Measurements from ENCODE around the gene LARGE1.
A peak's percentile ranks its signal among the peaks of the same experiment; 100 is the strongest.

The LARGE1 gene

DNA sequence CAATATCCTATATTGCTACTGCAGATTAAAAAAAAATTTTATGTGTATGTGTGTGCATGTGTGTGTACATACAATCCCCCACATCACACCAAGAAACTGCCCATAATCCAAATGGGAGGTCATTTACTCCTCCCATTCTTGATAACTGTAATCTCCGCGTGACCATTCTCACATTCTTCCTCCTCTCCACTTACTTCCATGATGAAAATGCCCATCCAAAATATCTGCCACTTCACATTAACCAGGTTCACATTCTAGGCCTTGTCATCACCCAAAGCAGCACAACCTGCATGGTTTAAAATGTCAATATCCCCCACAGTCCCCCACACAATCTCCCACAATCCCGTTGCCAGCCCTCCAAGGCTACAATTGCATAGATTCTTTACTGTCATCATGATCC lies 149.6 kb downstream of the LARGE1 start:
- DNase-seq = no peak

DNA sequence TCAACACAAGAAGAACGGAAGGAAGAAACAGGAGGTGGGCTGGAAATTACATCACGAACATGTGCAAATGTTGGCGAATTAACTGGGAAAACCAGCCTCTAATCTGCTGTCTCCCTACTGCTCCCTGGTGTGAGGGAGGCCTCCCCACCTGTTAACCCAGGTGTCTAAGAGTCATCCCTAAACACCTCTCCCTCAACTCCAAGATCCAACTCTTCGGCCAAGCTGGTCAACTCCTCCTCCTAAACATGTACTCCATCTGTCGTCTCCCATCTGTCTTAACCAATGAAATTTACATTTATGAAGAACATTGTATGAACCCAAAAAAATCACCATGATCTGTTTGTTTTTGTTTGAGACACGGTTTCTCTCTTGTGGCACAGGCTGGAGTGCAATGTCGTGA lies 154.2 kb downstream of the LARGE1 start:
- no peak for DNase-seq

DNA sequence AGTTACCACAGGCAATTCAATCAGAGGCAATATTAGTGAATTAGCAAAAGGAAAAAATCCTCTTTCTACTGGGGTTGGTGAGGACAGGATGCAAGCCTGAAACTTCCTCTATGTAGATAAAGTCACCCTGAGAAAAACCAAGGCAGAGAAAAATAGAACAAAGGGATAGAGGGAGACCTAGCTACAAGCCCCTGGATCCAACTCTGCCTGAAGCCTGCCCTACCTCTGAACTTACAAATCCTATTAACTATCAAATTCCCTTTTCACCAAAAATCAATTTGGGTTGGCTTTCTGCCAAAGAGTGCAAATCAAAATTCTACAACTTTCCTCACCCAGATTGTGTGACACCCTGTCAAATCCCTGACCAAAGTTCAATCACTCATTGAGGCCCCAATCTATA lies 161.3 kb downstream of the LARGE1 start:
- DNase-seq = no peak

DNA sequence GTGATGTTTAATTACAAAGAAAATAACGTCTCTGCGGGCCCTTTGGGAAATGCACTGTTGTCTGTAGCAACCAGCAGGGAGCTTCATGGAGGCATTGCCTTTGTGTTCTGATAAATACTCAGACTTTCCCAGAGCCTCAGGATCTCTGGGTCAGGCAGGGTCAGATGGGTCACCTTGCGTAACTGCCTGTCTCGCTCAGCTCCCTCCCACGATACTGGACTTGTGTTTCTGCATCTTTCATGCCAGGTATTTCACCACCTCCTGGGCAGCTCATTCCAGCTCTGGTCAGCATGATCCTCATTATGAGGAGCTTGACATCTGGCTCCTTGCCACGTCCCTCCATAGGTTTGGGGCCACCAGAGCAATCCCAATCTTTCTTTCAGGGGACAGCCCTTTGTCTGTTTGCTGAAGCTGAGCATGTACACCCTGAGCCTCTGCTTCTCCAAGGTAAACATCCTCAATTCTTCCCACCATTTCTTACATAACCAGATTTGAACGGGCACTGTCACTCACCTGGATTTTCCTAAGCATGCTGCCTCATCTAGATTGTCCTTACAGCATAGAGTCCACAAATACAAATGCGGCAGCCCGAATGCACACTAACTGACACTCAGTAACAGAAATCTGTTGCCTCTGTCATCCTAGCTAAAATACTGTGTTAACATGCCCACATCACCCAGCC lies 162.3 kb downstream of the LARGE1 start:
- DNase-seq = peak; percentile 74

DNA sequence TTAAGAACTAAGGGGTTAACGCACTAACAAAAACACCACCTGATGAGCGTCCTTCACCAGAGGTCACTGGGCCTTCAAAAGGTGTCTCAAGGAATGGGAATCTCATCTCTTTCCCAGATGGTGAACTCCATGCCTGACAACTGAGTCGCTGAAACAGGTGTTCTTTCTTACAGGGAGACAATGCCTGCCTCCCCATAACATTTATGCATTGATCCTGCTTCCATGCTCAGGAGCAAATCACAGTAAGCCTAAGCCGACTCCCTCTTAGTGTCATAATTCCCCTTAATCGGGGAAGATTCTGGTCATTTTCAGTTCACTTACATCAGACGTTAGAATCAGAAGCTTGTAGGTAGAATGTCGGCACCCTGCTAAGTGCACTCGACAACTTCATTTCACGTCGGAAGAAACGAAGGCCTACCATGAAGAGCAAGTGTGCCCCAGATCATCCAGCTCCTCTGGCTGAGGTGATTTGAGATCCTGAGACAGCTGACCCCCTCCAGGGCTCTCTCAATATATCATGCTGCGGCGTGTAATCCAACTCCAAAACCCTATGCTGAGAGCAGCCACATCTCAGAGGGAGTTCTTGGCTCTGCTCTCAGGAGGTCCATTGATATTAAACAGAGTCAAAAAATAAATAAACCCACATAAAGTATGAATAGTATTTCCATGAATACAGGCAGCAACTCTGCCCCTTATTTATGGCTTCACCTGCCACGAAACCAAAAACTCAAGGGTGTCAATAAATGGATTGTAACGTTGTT lies 163.1 kb downstream of the LARGE1 start:
- DNase-seq = no peak

DNA sequence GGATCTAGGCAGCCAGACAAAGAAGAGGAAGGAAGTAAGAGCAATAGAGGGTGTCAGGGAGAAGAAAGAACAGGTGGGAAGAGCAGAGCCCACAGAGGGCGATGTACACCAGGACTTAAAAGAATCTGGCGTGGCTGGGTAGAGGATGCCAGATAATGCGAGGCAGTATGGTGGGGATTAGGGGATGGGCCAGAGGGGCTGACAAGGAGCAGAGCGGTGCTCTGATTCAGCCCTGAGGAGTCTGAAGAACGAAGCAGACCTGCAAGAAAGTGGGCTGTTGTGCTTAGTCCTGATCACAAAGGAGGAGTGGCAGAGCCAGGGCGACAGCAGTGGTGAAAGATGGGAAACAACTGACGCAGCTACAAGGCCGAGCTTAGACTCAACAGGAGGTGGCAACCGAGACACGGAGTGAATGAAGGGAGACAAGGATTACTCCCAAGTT lies 163.7 kb downstream of the LARGE1 start:
- peak; percentile 8 for DNase-seq

DNA sequence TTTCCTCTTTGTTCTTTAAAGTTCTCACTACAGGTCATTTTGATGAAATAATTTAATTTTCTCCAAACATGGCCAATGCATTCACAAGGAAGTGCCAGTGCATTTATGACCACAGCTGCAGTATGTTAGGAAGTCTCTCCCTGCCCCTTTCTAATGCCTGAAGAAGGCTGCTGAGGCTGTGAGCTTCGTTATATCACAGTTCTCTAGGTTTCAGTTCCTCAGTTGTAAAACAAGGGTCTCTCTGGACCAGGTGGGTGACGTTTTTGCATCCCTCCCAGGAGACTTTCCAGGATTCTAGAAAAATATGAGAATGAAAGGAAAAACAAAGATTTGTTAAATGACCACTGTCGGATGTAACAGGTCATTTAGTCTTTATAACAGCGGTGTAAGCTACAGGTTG lies 171.6 kb downstream of the LARGE1 start:
- DNase-seq = no peak

DNA sequence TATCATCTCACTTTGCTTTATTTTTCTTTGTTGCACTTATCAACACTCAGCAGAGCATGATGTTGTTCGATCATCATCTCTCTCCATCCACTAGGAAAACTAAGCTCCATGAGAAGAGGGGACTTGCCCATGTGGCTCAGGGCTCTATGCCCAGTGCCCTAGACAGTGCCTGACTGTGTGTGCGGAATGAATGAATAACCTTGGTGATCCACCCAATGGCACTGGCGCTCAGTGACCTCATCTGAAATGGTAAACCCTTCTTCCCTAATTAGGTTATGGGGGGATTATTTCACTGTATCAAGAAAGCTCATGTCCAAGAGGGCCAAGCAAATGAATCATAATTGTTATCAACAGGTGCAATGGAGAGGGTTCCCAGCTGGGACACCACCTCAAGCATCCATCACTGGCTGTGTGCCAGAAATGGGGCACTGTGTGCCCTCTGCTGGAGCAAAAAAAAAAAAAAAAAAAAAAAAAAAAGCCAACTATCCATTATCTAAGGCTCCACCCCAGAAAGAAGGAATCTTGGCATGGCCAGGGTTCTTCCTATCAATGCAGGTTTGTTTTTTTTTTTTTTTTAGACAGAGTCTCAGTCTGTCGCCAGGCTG lies 172.6 kb downstream of the LARGE1 start:
- DNase-seq = peak; percentile 21

DNA sequence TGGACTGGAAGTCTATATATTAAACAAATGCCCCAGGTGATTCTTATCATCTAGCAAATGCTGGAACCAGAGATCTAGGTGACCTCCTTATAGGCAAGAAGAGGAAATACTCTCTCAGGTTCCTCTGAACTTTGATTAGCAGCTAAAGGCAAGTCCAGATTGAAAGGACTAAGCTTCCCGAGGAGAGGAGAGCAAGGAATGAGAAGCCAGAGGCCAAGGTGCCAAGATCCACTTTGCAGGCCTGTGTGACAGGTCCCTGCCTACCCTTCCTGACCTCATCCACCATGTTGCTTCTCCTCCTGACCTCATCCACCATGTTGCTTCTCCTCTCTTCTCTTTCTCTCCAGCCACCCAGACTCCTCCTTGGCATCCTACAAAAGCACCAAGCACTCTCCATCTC lies 173.2 kb downstream of the LARGE1 start:
- DNase-seq = no peak

DNA sequence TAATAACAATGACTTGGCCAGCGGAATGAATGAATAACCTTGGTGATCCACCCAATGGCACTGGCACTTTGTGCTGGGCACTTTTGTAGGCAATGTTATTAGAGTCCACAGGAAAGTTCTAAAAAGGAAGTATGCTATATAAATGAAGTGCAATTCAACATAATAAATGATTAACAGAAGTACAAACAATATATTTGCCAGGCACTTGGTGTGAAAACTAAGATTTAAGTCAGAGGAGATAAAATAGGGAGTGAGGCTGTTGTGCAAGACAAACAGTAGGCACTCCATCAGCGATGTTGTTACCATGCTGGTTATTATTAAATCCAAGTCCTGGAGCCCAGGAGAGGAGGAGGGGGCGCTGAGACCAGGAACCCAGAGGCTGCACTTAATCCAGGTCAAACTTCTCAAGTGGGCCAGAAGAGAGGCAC lies 173.8 kb downstream of the LARGE1 start:
- no peak for DNase-seq

DNA sequence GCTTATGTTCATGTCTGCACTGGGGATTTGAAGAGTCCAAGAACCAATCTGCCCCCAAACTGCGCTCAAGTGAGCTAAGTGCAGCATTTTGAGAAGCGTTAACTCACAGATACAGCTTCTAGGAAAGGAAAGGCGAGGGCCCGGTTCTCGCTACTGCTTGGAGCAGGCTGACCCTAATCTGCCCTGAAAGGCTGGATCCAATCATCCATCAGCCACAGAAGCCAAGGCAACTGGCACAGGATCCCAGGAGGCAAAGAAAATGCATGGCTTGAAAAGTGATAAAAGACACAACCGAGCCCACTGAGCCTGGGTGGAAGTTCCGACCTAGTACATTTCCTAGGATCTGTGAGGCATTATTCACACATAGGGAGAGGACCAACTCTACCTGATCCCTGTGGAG lies 174.8 kb downstream of the LARGE1 start:
- DNase-seq = no peak

DNA sequence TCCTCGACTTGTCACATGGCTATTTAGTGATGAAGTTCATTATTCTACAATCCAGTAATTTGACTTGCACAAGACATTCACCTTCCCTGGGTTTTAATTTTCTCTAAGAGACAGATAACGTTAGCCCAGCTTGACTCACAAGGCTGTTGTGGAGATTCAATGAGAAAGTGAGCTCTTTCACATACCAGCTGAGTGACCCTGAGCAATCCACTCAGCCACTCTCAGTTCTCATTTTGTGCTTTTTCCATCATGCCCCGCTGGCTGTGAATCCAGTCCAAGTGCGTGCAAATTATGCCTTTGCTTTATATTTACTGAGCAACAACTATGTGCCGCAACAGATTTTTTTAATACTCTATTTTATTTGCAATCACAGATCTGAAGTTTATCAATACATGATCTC lies 176.5 kb downstream of the LARGE1 start:
- DNase-seq = no peak

DNA sequence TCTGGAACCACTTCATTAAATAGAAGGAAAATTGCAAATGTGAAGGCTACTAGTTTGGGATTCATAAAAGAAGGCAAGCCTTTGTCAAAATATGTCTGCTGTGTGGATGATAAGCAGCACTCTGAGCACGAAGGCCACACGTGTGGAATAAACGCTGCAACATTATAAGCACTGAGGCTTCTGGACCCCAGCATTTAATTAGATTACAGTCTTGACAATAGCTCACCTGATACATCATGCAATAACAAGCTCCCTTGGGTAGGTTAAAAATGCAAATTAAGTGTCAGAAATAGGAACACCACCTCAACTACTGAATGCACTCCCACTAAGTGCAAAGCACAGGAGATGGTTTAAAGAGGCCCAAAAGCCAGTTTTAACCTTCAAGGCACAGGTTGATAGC lies 179.3 kb downstream of the LARGE1 start:
- no peak for DNase-seq

DNA sequence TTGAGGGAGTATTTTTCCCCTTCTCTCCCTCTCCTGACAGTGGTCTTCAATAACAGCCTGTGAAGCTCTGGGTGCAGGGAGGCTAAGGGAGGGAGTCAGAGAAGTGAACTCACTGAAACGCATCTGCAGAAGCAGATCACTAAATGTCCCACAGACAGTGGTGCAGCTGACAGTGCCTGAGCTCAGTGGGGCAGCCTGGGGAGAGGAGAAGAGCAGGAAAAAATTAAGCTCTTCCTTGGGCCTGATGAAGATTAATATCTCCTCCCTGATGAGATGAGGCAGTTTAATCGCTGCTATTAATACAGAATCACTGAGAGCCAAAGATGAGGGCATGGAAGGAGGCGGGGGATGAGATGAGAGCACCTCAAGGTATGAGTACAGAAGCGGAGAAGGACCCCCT lies 180.8 kb downstream of the LARGE1 start:
- no peak for DNase-seq

DNA sequence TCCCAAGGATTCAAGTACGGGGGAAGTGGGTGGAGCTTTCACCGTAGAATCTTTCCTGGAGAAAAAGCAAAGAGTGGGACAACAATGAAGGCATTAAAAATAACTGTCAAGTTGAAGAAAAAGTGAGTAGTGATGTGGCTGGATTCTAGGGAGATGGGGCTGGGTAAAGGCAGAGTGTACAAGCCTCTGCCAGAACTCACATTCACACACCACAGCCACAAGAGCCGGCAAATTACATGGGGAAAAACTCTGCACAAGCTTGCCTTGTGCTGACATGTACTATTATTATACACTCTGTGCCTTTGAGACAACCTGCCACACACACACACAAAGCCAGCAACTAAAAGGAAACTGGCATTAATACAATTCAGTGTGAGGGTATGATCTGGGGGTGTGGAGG lies 182.6 kb downstream of the LARGE1 start:
- no peak for DNase-seq

DNA sequence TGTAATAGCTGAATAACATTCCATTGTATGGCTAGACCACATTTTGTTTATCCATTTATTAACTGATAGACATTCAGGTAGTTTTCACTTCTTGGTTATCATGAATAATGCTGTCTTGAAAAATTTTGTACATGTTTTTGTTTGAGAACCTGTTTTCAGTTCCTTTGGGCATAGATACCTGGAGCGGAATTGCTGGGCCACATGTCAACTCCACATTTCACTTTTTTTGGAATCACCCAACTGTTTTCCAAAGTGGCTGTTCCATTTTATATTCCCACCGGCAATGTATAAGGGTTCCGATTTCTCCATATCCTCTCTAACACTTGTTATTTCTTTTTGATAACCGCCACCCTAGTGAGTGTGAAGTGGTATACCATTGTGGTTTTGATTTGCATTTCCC lies 184.3 kb downstream of the LARGE1 start:
- no peak for DNase-seq

DNA sequence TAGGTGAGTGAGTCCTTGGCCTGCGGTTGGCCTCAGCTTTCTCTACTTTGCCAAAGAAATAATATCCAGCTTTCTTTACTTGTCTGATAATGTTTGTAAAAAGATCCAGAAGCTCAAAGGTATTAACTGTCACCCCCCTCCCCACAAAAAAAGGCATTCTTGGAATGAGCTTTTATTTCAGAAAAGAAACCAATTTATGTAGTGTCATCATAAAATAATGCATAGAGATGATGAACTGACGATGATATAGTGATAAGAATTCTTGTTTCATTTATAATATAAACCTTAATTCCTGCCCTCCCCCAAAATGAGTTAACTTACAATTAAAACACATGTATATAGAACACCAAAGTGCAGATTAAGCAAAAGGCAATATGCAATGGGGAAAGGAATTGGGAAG lies 191.4 kb downstream of the LARGE1 start:
- DNase-seq = no peak

DNA sequence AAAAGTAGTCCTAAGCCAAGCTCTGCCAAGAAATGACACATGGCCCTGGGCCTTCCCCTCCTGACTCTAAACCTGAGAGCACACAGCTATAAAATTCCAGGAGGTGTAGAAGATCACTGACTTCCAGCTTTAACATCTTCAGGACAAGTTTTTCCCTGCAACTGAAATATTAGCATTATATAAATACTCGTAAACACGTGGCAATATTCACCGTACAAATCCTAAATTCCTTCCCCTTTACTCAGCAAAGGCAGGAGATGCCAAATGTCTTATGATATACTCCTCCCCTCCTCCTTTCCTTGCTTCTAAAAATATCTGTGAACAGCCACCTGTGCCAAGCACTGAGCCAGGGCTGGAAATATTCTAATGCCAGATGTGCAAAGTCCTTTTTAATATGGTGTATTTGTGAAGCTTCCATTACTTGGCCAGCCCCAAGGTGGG lies 194.0 kb downstream of the LARGE1 start:
- DNase-seq = no peak

DNA sequence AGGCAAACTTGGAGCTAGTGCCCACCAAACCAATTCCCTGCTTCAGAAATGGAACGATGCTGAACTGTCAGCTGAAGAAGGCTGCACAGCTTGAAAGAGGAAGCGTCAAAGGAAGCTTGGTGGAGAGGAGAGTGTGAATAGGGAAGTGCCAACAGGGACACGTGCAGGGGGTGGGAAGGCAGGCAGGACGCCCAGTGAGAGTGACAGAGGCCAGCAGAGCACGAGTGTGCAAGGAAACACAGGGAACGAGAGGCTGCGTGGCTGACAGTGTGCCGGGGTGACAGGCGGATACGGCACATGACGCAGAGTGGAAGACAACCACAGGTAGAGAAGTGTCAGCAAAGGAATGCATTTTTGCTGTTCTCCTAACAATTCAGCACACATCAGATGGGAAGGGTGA lies 196.4 kb downstream of the LARGE1 start:
- no peak for DNase-seq

DNA sequence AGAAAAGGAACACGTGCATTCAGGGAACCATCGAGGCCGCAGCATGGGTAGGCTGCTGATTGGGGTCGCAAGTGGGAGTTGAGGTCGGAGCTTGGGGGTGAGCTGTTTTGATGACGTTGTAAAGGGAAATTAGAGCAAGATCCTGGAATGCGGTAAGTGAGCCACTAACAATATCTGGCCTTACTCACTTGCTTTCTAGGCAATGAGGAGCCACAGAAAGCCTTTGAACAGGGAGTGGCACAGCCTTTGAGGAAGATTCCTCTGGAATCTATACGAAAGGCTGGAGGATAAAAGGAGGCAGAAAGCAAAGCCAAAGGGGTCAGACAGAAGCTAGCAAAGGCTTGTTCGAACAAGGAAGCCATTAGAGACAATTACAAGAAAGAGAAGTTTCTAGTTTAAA lies 197.5 kb downstream of the LARGE1 start:
- no peak for DNase-seq

DNA sequence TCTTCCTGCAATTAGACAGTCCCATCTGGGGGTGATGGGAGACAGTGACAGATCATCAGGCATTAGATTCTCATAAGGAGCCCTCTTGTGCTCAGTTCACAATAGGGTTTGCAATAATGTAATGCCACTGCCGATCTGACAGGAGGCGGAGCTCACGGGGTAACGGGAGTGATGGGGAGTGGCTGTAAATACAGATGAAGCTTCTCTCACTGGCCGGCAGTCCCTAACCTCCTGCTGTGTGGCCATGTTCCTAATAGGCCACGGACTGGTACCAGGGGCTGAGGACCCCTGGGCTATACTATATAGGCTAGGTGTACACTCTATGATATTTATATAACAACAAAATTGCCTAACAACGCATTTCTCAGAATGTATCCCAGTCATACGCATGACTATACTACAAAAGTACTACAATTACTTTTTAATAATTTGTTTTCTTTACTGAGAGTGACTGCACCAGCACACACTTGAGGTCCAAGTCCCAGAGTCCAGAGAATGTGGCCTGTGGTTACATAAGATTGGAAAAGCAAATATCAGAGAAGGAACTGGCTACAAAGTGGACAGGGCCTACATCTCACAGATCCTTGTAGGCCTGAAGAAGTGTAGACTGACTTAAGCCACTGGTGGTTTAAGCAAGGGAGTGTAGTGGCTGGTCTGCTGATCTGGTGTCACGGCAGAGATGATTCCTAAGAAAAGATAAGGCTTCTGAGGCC lies 200.0 kb downstream of the LARGE1 start:
- no peak for DNase-seq

DNA sequence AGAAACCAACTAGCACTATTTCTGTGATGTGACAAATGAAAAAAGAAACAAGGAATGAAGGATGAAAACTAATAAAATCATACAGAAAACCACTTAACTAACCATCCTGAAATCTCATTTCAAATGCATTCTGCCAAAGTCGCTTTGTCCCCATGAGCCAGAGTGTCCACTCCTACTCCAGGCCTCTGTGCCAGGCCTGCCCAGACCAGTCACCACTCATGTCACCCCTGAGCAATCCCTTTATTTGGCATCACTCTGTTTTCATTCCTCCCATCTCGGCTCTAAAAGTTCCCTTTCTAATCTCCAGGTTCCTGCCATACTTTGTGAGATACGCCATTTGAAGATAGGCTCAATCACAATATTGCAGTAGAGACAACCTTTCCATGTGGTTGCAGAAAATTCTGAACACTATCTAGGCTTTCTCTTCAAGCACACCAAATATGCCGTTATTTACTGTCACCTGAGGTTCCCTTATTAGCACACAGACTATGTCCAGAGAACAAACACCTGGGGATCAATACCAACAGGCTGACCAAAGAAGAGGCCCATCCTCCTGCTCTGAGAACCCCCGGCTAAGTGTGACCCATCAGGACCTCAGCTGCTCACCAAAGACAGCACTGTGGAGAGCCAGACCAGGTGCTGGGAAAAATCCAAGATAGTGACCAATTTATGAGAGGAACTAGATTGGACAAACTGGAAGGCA lies 202.4 kb downstream of the LARGE1 start:
- no peak for DNase-seq

All from DMS153 (cell line).